IPS-NIHi7 (cell line): ENCODE data around the gene DSCAML1.

Experiments used
- DNase-seq: peaks from one replicate; pipeline ENCODE4 v3.0.0; 2012; ENCODE audit warnings: mixed read lengths; ENCODE audit errors: extremely low spot score

The DSCAML1 gene

DNA sequence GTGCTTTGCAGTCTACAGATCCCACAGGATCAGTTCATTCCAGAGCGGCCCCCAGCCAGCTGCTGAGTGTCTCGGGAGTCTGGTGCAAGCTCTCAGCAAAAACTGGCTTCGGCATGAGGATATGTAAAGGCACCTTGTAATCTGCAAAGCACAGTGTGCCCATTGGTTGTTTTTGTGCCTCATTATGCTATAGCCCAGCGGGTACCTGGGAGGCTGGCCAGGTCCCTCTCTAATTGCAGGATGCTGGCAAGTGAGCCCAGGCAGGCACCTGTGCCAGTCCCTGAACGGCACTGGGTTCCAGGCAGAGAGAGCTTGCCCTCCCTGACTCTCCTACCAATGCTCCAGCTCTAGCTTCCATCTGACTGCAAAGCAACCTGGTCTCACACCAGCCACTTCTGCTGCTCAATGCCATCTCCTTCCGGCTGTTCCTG lies 128.7 kb downstream of the DSCAML1 start:
- DNase-seq, result no peak

- peak; percentile 31 for DNase-seq
Measured at GRCh38 chr11:117664897-117665296, 132.1 kb downstream of the DSCAML1 start.

DNA sequence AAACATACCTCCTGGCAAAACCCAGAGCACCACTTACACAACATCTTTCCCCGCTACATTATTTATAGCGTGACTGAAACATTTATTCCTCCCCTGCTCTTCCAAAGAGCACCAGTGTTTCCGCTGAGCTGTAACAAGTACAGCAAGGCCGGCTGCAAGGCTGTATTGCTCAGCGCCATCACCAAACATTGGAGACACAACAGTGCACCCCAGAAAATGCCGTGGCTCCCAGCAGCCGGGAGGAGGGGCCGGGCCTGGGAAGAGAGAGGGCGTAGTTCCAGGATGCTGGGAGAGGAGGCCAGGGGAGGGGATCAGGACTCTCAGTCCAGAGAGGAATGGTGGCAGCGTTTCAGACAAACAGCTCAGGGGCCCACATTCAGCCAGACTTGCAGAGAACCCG lies 133.2 kb downstream of the DSCAML1 start:
- DNase-seq, result no peak

GRCh38 chr11:117663414-117663813 lies 133.6 kb downstream of the DSCAML1 start:
- DNase-seq, result no peak

- no peak for DNase-seq
Measured at GRCh38 chr11:117662671-117663269, 134.2 kb downstream of the DSCAML1 start.

DNA sequence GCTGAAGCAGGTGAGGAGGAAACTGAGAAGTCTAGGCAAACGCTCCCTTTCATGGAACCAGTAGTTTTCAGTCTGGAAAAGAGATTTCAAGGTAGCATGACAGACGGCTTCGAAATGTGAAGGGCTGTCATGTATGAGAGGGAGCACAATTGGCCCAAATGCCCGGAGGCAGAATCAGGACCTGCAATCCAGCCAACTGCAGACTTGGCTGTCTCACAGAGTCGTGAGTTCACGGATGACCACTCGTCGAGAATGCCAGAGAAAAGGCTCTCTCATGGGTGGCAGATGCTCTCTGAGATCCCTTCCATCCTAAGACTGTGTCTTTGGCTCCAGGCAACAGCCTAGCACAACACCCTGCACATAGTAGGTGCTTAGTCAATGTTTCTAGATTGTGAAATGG lies 134.8 kb downstream of the DSCAML1 start:
- no peak for DNase-seq

GRCh38 chr11:117658809-117659208 lies 138.2 kb downstream of the DSCAML1 start:
- DNase-seq, result no peak

DNA sequence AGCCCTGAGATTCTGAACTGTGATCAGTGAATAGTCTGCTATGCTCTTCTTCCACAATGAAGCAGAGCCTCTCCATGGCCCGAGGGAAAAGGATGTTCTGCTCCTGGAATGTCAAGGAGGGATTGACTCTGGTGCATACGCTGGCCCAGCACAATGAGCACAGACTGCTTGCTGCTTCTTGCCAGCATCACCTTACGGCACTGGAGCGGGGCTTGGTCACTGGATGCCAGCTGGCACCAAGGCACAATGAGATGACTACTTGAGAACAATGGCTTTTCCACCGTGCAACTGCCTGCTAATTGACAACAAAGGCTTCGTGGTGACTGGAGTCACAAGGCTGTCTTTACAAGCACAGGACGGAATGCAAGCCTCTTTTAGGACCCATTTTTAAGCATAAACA lies 139.2 kb downstream of the DSCAML1 start:
- no peak for DNase-seq

DNA sequence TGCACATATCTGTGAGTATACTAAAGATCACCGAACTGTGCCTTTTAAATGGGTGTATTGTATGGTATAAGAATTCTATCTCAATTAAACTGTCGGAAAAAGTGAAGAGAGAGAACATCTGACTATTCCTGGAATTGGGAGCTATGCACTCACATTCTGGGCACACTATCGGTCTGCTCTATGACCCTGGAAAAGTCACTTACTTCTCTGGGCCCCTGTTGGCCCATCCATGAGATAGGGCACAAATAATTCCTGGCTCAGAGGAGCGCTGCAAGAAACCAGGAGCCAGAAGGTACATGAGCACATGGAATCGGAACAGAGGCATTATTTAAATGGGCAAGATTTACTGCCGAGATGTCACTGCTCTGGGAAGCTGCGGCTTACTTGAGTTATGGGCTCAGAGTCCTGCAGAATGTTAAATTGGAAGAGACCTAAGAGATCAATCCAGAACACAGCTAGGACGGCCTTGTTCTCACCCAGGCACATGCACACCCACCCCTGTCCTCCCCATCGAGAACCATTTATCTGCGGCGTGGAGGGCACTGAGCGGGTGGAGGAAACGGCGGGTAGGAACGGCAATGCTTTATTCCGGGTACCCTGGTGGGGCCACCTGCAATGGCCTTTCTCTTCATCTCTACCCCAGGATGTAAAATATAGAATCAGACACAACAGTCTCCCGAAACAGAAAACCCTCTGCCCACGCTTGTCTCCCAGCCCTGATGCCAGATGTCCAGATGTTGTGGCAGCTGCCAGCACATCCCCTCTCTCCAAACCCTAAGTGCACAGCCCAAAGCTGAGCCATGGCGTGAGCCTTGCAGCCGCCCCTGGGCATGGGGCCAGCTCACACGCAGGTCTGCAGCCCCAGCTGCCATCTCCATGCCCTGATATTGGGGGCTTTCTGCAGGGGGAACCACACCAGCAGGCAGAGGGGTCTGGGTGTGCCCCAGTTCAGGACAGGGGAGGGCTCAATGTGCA lies 142.4 kb downstream of the DSCAML1 start:
- no peak for DNase-seq

DNA sequence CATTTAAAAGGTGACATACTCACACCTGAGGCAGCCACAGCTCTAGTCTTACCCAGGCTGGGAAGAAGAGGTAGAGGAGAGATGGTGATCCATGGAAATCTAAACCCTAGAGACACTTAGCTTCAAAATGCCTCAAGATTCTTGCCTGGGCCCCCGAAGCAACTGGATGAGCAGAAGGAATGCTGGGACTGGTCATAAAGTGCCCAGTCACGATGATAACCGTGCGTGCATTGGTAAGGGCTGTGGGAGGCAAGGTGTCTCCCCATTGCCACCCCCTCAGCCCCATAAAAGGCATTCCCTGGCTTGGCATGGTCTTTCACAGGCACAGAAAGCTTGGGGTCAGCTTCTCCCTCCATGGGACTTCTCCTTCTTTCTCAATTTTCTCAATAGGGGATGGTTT lies 144.5 kb downstream of the DSCAML1 start:
- DNase-seq, result no peak

GRCh38 chr11:117649296-117650055 lies 147.5 kb downstream of the DSCAML1 start:
- no peak for DNase-seq

DNA sequence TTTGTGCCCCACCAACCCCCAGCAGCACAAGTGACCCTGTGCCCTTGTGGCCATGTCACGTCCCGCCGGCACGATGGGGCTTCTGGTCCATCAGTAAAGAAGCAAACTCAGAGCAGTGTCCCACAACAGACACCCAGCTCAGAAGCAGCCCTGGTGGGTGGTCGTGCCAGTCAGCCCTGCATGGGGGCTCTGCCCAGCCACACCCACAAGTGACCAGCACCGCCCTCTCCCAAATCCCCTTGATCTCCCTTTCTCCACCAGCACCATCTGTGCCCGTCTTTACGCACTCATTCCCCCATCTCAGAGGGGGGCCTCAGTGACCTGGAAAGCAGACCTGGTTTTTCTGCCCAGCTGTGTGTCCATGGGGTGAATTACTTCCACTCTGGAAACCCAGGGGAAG lies 149.1 kb downstream of the DSCAML1 start:
- no peak for DNase-seq

GRCh38 chr11:117647207-117647606 lies 149.8 kb downstream of the DSCAML1 start:
- DNase-seq, result no peak

DNA sequence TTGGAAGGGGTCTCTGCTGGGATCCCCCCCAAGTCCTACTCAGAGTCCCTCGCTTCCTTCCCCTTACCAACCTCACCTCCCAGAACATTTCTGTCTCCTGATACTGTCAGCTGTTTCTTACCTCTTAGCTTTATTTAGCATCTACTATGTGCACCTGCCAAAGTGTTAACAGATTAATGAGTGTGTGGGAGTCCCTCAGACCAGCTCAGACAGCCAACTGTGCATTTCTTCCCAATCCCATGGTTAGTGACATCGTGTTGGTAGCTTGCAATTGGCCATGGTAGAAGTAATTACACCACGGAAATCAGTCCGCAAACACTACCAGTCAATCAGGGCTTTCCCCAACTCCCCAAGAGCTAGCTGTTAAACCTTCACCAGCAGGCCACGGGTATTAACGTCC lies 150.6 kb downstream of the DSCAML1 start:
- DNase-seq, result no peak

GRCh38 chr11:117644403-117645155 lies 152.4 kb downstream of the DSCAML1 start:
- no peak for DNase-seq

DNA sequence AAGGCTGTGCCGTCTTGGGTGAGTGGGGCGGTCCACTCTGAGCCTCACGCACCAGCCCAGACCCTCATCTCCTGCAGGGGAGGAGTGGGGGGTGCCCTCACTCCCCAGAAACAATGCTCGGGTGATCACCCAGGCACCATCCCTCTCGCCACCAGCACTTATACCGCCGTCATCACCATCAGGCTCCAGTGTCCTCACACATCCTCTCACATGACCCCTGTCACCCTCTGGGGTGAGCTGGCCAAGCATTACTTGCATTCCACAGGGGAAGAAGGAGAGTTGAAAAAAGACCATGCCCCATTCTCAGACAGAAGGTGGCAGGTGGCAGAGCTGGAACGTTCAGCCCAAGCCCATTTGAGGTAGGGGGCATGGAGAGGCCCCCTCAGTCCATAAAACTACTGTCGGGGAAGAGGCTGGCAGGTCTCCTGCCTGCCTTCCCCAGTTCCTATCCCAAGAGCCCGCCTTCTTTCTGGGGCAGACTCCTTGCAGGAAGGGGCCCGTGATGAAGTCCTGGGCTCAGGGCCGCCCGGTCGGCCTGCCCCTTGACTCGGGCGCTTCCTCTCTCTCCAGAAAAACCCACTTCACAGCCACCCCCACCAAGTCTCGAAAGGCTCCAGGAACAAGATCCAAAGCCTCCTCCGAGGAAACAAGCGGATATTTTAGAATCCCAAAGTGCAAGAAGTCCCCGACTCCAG lies 153.3 kb downstream of the DSCAML1 start:
- peak; percentile 39 for DNase-seq

DNA sequence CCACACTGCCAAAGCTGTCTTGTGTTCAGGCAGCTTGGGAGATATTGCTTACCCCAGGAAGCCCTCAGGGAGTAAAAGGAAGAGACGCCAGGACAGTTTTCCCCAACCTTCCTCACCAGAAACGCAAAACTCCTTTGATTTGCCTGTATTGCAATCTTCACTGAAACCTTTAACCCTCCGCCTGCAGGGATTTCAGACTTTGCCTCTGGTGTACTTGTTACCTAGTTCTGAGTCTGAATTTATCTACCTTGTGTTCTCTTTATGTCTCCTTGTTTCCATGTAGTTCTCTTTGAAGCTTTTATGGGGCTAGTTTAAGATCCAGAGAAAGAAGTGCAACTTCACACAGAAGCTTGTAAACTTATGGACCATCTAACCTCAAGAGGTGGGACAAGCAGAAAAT lies 154.2 kb downstream of the DSCAML1 start:
- DNase-seq, result no peak

DNA sequence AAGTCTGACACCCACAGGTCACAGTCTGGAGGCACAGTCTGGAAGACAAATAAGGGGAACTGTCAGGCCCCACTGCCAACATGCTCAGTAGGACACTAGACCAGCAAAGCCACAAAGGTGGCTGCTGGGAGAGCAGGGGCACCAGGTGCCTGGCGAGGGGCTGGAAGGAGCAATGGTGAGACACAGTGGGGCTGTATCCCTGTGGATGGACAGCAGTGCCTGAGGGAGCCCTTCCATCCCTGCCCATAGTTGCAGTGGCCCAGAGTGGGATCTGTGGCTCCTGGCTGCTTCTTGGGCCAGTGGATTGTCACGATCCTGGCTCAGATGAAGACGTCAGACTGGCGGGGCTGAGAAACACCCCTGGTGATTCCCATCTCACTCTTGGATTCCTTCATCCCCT lies 154.6 kb downstream of the DSCAML1 start:
- DNase-seq, result no peak

DNA sequence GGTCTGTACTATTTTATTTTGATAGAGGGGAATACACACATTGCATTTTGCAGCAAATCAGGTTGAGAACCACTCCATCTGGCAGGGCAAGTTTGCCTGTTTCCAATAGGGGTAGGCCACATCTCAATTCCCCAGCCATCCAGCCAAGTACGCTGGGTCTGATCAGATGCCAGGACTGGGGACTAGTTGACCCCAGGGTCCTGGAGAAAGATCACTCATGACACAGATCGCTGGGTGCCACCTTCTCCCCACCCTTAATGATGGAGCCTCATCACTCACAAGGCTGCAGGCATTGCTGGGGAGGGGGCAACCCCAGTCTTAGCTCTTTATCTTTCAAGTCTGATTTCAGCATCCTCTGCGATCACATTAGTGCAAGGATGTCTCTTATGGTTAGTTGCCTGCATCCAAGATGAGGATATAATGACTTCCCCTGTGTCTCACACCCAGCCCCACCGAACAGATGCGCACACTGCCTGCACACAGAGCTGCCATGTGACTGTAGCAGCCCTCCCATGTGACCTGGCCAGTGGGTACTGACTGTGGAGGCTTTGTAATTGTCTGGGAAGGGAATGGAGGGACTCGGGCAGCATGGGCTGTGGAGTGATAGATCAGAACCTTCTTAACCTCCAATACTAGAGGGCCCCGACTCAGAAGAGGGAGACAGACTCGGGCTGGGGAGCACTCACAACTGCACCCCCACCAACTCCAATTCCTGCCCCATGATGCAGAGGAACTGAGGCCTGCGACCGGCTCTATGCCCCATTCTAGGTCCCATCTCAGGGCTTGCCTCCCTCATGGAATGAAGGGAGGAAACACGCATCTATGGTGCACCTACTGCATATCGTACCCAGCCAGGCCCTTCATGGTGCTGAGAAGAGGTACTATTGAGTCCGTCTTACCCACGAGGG lies 155.8 kb downstream of the DSCAML1 start:
- DNase-seq, result no peak

DNA sequence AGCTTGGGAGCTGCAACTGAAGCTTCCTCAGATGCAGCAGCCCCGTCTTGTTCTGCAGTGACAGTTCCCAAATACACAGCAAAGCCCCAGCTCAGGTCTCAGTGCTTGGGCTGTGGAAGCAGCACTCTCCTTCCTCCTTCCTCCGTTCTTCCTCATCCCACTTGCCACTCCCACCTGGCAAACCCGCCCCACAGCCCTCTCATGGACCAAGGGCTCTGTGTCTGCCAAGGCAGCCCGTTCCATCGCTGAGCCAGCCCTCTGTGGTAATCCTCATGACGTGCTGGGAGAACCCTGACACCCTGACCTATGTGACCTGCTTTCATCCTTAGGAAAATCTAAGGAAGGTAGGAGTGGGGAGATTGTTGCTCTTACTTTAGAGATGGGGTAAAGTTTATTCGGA lies 157.0 kb downstream of the DSCAML1 start:
- DNase-seq, result no peak
